ENCODE measurements around the gene MAPKAP1. TPM values are rescaled to one million over a fixed set of nuclear protein-coding genes. Genes with fewer than 3 reads are reported as not detected.

MAPKAP1 gene
- total and polyA plus RNA-seq, 9 of the 15 experiments (the other 6 are each of a cell fraction or from before 2014, with no cell fraction given) = 2.6 to 82.1 (median 61.1) TPM

DNA sequence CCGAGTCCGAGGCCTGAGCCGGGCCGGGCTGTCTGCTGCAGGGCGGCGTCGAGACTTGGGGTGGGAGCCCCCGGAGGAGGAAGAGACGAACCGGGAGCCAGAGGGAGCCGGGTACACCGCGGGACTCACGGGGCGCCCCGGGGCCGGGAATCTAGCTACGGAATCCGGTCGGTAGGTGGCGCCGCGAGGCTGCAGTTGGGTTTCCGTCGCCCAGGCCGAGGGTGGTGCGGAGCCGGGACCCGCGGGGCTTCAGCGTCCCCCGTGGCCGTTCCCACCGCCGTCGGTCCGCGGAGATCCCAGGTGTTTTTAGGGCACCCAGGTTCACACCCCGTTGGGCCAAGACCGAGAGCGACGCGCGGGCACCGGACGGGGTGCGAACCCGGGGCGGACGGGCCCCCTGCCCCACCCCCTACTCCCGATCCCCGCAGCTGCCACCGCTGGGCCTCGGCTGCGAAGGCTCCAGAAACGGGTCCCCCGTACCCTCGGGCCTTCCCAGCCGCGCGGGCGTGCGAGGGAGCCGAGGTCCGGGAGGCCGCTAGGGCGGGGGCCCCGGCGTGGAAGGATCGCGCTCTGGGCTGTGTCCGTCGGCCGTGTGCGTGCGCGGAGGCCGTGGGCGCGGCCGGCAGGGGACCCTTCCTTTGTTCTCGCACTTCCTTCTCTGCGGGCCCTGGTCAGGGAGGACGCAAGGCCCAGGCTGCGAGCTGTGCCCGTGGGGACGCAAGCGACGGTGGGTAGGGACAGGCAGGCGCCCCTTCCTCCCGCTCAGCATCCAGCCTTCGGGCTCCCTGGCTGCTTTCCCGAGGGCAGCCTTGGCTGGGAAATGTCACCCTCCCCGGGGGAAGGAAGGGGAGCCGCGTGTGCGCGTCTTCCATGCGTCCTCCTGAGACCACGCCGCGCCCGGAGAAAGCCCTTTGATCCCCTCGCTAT is 298.8 kb downstream of the MAPKAP1 start (continued):
- TF ChIP-seq HDAC2 (IDR thresholded peaks at IDR 0.05) (no peak), ZBTB8A (IDR thresholded peaks at IDR 0.05; ENCODE audit: partially characterized antibody) (no peak), ZNF316 (IDR thresholded peaks at IDR 0.05) (no peak), ILK (tag; IDR thresholded peaks at IDR 0.05; ENCODE audit: borderline replicate concordance, low read depth) (no peak), RFX1 (IDR thresholded peaks at IDR 0.05) (no peak), RCOR1 (IDR thresholded peaks at IDR 0.05; ENCODE audit: borderline replicate concordance in 1 of 2, low read depth in 2 of 2, low read length in 2 of 2) (peak in 1 of 2 experiments; percentile 22; a peak in 1 of 4 replicates), ZNF431 (CRISPR knock-in tag; IDR thresholded peaks at IDR 0.05) (no peak), SNIP1 (IDR thresholded peaks at IDR 0.05; ENCODE audit: low read depth) (no peak), CREB1 (IDR thresholded peaks at IDR 0.05) (no peak), CREB1 (CRISPR knock-in tag; IDR thresholded peaks at IDR 0.05) (0 out of 2 replicates have a peak, but pooled peaks have one; percentile 32), CBFB (CRISPR knock-in tag; IDR thresholded peaks at IDR 0.05) (no peak), HDGF (IDR thresholded peaks at IDR 0.05) (no peak), NCOA1 (IDR thresholded peaks at IDR 0.05; ENCODE audit: low read depth) (no peak), ELF4 (CRISPR knock-in tag; IDR thresholded peaks at IDR 0.05) (no peak), ZNF444 (CRISPR knock-in tag; IDR thresholded peaks at IDR 0.05) (no peak), ZNF644 (tag; IDR thresholded peaks at IDR 0.05; ENCODE audit: low read depth) (no peak), DMBX1 (CRISPR knock-in tag; IDR thresholded peaks at IDR 0.05; ENCODE audit: borderline replicate concordance) (no peak), GABPB1 (CRISPR knock-in tag; IDR thresholded peaks at IDR 0.05) (no peak), ZFP1 (CRISPR knock-in tag; IDR thresholded peaks at IDR 0.05) (no peak), HMGN3 (IDR thresholded peaks at IDR 0.05; ENCODE audit: borderline replicate concordance, extremely low read depth, insufficient read length, low read depth, low read length) (peak; percentile 11), LCOR (CRISPR knock-in tag; IDR thresholded peaks at IDR 0.05) (peak; percentile 66; the same call in 1 of the 2 replicates), EWSR1 (IDR thresholded peaks at IDR 0.05; ENCODE audit: borderline replicate concordance, low read depth, partially characterized antibody) (no peak), HNRNPK (IDR thresholded peaks at IDR 0.05; ENCODE audit: low read depth, low read length, poor library complexity, severe bottlenecking) (no peak)
- TF ChIP-seq, protein P1, sequence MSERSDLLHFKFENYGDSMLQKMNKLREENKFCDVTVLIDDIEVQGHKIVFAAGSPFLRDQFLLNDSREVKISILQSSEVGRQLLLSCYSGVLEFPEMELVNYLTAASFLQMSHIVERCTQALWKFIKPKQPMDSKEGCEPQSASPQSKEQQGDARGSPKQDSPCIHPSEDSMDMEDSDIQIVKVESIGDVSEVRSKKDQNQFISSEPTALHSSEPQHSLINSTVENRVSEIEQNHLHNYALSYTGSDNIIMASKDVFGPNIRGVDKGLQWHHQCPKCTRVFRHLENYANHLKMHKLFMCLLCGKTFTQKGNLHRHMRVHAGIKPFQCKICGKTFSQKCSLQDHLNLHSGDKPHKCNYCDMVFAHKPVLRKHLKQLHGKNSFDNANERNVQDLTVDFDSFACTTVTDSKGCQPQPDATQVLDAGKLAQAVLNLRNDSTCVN (CRISPR knock-in tag; IDR thresholded peaks at IDR 0.05) = no peak
- TF ChIP-seq, protein P2, sequence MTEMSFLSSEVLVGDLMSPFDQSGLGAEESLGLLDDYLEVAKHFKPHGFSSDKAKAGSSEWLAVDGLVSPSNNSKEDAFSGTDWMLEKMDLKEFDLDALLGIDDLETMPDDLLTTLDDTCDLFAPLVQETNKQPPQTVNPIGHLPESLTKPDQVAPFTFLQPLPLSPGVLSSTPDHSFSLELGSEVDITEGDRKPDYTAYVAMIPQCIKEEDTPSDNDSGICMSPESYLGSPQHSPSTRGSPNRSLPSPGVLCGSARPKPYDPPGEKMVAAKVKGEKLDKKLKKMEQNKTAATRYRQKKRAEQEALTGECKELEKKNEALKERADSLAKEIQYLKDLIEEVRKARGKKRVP (CRISPR knock-in tag; IDR thresholded peaks at IDR 0.05) = no peak
- TF ChIP-seq, protein P3, sequence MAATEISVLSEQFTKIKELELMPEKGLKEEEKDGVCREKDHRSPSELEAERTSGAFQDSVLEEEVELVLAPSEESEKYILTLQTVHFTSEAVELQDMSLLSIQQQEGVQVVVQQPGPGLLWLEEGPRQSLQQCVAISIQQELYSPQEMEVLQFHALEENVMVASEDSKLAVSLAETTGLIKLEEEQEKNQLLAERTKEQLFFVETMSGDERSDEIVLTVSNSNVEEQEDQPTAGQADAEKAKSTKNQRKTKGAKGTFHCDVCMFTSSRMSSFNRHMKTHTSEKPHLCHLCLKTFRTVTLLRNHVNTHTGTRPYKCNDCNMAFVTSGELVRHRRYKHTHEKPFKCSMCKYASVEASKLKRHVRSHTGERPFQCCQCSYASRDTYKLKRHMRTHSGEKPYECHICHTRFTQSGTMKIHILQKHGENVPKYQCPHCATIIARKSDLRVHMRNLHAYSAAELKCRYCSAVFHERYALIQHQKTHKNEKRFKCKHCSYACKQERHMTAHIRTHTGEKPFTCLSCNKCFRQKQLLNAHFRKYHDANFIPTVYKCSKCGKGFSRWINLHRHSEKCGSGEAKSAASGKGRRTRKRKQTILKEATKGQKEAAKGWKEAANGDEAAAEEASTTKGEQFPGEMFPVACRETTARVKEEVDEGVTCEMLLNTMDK (IDR thresholded peaks at IDR 0.05; ENCODE audit: borderline replicate concordance, insufficient read depth, low read depth, low read length, poor library complexity, severe bottlenecking) = peak; percentile 5

All from K562 (cell line).